Psoas muscle (tissue), 8 donors: ENCODE measurements around the gene RFX3. TPM values are rescaled to one million over a fixed set of nuclear protein-coding genes. Genes with fewer than 3 reads are reported as not detected.

Experiments
- ATAC-seq, 4 donors: fragments of 200-7000 bp; cut with Tn5 transposase; one replicate each; pipeline ENCODE4 v1.9.1; 2020; ENCODE audit warnings: moderate library complexity in 3 of 4, mild to moderate bottlenecking in 2 of 4
- DNase-seq, 2 donors: peaks; one replicate each; pipeline ENCODE4 v3.0.0-alpha.2; 2020
- H3K27ac ChIP-seq: fragments of 200-600 bp; one replicate; pipeline ENCODE4 v1.8.0; 2022
- H3K27me3 ChIP-seq, 3 donors: fragments of 200-600 bp in 1 of 3; one replicate each; pipeline versions ENCODE4 v1.6.1 to v1.8.0; 2013 to 2022; ENCODE audit warnings: low read length in 2 of 3, mild to moderate bottlenecking in 2 of 3, moderate library complexity in 1 of 3; ENCODE audit not compliant: insufficient read depth in 3 of 3
- H3K36me3 ChIP-seq, 2 donors: fragments of 200-600 bp in 1 of 2; one replicate each; pipeline versions ENCODE4 v1.6.1 to v1.8.0; 2013 to 2022; ENCODE audit warnings: low read depth in 1 of 2, mild to moderate bottlenecking in 1 of 2, moderate library complexity in 1 of 2; ENCODE audit not compliant: insufficient read depth in 1 of 2
- H3K4me1 ChIP-seq: fragments of 200-600 bp; one replicate; pipeline ENCODE4 v1.8.0; 2022
- H3K4me3 ChIP-seq: fragments of 200-600 bp; one replicate; pipeline ENCODE4 v1.8.0; 2022; ENCODE audit warnings: mild to moderate bottlenecking
- H3K9me3 ChIP-seq: fragments of 200-600 bp; one replicate; pipeline ENCODE4 v1.8.0; 2022
- CTCF ChIP-seq: fragments of 200-600 bp; IDR thresholded peaks from one replicate; pipeline ENCODE4 v1.8.0; 2022; ENCODE audit warnings: antibody characterized with exemption
- WGBS, 3 donors: extraction: QIAGEN DNeasy Blood & Tissue Kit; methylation state at CpG; one replicate each; pipeline versions ENCODE4 v1.1.6 to v1.1.7; 2013; 5-methylcytosine and 5-hydroxymethylcytosine counted together
- intact Hi-C, 2 donors: fragments of 100-400 bp; cut with DNase I; formaldehyde crosslinking; loops; one replicate each; pipeline versions ENCODE4 v1.11.0 to v1.14.2; 2022
- polyA plus RNA-seq, 3 donors: library from polyadenylated mRNA; stranded (reverse); fragments of 200-250 nt; gene quantifications; one replicate each; pipeline ENCODE4 v1.2.3, GENCODE V29; 2013
- total RNA-seq, 4 donors: library from RNA; stranded (reverse); fragmentation: NEBNext Ultra II Directional in 2 of 4; extraction: Animal tissue kit (Norgen Biotek cat#: 25700) in 2 of 4; gene quantifications; one replicate each; pipeline versions ENCODE4 v1.2.1 to v1.2.4, GENCODE V29; 2021 to 2023
- donor health status: healthy with polysubstance abuse.
- donor health status: DM: no; HTN: no; CAD: no; lungs with moderate emphysema.
- donor health status: Bipolar disorder and iron deficiency.
- donor health status: healthy.
- donor health status: DM: yes; HTN: yes; CAD: no.
- donor health status: DM: no; HTN: no; CAD: no.
- donor health status: DM: no; HTN: no; CAD: no.
- donor health status: DM: yes; HTN: yes; CAD: no.

Gene RFX3
- total and polyA plus RNA-seq, 7 donors = 0.38 to 5.7 (median 2.8) TPM

GRCh38 chr9:3360245-3360644 lies 165.6 kb downstream of the RFX3 start:
- no peak for TF ChIP-seq CTCF
- intact Hi-C loops = no loop called here
- Histone ChIP-seq H3K36me3 (no peaks in the 10 kb centered on the region), H3K9me3 (no peaks in the 10 kb centered on the region), H3K4me3 (no peak overlapping the region), H3K27ac (no peak overlapping the region), H3K4me1 (peaks cover 15% of the 10 kb centered on the region), H3K27me3 (no peaks in the 10 kb centered on the region)
- DNase-seq (no peak), ATAC-seq (no peak)

GRCh38 chr9:3359778-3360177 lies 166.0 kb downstream of the RFX3 start:
- no peak for TF ChIP-seq CTCF
- intact Hi-C loops = no loop called here
- ATAC-seq (no peak), DNase-seq (no peak)
- Histone ChIP-seq H3K9me3 (no peaks in the 10 kb centered on the region), H3K27ac (no peak overlapping the region), H3K27me3 (no peaks in the 10 kb centered on the region), H3K4me1 (peaks cover 15% of the 10 kb centered on the region), H3K4me3 (no peak overlapping the region), H3K36me3 (no peaks in the 10 kb centered on the region)
- WGBS, 3 donors = 96 to 100% (median 97%) methylated on average over 1 of the region's 1 CpG

- intact Hi-C loops = no loop called here
- Histone ChIP-seq H3K9me3 (no peaks in the 10 kb centered on the region), H3K4me1 (peaks cover 15% of the 10 kb centered on the region), H3K36me3 (no peaks in the 10 kb centered on the region), H3K27me3 (no peaks in the 10 kb centered on the region), H3K27ac (no peak overlapping the region), H3K4me3 (no peak overlapping the region)
- TF ChIP-seq CTCF = no peak
- ATAC-seq (no peak), DNase-seq (no peak)
- WGBS, 3 donors = 95 to 98% (median 98%) methylated on average over 5 of the region's 5 CpGs
These were observed 166.6 kb downstream of the RFX3 start for GRCh38 chr9:3359048-3359692.

- peak; percentile 77 to 97 (median 83) for ATAC-seq
- peak overlapping the region; percentile 19 for H3K4me3 ChIP-seq
- intact Hi-C loops = no loop called here
These were observed 177.6 kb downstream of the RFX3 start for GRCh38 chr9:3348169-3348568.

More at GRCh38 chr9:3348169-3348568, 177.6 kb downstream of the RFX3 start:
- no peaks in the 10 kb centered on the region for H3K27me3 ChIP-seq
- peaks cover 7% of the 10 kb centered on the region for H3K4me1 ChIP-seq
- peak overlapping the region; percentile 48 for H3K27ac ChIP-seq
- TF ChIP-seq CTCF = no peak
- H3K36me3 ChIP-seq = no peaks in the 10 kb centered on the region
- WGBS, 3 donors = 45 to 54% (median 51%) methylated on average over 3 of the region's 3 CpGs
- no peak for DNase-seq
- no peaks in the 10 kb centered on the region for H3K9me3 ChIP-seq
